Measurements from ENCODE around the gene HLTF. TPM values are rescaled to one million over a fixed set of nuclear protein-coding genes. Genes with fewer than 3 reads are reported as not detected.

Gene HLTF
- total and polyA plus RNA-seq, 3 donors from 2014 or later, result 57.3 to 200 (median 170) TPM

DNA sequence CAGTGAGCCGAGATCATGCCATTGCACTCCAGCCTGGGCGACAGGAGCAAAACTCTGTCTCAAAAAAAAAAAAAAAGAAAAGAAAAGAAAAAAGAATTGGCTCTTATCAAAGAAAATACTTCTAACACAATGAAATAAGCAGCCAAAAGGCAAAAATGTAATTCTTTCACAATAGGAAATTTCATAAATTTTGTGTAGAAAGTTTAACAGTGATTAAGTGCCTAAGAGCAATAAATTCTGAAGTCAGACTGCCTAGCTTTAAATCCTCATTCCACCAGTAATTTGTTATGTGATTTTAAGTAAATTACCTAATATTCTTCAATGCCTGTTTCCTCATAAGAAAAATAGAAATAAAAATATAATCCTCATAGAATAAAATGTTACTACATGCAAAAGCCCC lies 24.6 kb downstream of the HLTF start:
- Histone ChIP-seq H3K4me1 (no peaks in the 10 kb centered on the region), H3K27me3 (no peaks in the 10 kb centered on the region), H3K27ac (no peak overlapping the region), H3K36me3 (ENCODE audit: low read depth, missing control alignments) (no peaks in the 10 kb centered on the region), H3K4me3 (no peak overlapping the region), H3K9me3 (no peaks in the 10 kb centered on the region)
- intact Hi-C loops (cut with DNase I; ENCODE audit: low total_unique reads), result no loop called here
- whole genome bisulfite sequencing, 2 donors, result 73 to 79% methylated on average over 2 of the region's 2 CpGs
- DNase-seq, result no peak
- TF ChIP-seq, protein P1, sequence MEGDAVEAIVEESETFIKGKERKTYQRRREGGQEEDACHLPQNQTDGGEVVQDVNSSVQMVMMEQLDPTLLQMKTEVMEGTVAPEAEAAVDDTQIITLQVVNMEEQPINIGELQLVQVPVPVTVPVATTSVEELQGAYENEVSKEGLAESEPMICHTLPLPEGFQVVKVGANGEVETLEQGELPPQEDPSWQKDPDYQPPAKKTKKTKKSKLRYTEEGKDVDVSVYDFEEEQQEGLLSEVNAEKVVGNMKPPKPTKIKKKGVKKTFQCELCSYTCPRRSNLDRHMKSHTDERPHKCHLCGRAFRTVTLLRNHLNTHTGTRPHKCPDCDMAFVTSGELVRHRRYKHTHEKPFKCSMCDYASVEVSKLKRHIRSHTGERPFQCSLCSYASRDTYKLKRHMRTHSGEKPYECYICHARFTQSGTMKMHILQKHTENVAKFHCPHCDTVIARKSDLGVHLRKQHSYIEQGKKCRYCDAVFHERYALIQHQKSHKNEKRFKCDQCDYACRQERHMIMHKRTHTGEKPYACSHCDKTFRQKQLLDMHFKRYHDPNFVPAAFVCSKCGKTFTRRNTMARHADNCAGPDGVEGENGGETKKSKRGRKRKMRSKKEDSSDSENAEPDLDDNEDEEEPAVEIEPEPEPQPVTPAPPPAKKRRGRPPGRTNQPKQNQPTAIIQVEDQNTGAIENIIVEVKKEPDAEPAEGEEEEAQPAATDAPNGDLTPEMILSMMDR (IDR thresholded peaks at IDR 0.05), result no peak
- no peak for TF ChIP-seq POLR2A (IDR thresholded peaks at IDR 0.05)

DNA sequence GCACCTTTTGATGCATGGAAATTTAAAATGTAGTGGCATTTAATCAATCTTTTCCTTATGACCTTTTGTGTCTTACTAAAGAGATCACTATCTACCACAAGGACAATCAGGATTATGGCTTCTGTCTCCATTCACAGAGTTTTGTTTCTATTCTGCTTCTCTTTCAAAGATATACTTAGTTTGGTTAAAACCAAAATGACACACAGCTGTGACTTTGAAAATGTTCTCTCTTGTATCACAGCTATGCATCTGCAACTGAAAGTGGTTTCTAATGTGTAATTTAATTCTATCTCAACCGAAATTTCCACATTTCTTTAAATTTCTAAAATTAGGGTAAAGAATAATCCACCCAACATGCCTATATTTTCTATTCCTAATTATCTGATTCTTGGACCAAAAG lies 27.7 kb downstream of the HLTF start:
- 87 to 93% methylated on average over 1 of the region's 1 CpG for WGBS, 2 donors

DNA sequence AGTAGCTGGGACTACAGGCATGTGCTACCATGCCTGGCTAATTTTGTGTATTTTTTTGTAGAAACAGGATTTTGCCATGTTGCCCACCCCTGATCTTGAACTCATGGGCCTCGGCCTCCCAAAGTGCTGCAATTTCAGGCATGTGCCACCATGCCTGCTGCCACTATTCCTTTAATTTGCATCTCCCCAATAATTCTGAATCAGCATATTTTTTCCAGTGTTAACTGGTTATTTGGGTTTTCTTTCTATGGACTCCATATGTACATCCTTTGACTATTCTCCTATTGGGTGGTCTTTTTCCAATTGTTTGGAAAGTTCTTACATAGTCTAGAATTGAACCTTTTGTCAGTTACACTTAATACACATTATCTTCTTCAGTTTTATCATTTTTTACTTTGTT lies 28.1 kb downstream of the HLTF start:
- no peak overlapping the region for H3K27ac ChIP-seq
- TF ChIP-seq POLR2A (IDR thresholded peaks at IDR 0.05), result no peak
- TF ChIP-seq, protein P1 (IDR thresholded peaks at IDR 0.05), result no peak
- no peaks in the 10 kb centered on the region for H3K9me3 ChIP-seq
- H3K4me3 ChIP-seq, result no peak overlapping the region
- WGBS, 2 donors, result 100% methylated on average over 1 of the region's 1 CpG
- H3K36me3 ChIP-seq (ENCODE audit: low read depth, missing control alignments), result no peaks in the 10 kb centered on the region
- no peaks in the 10 kb centered on the region for H3K4me1 ChIP-seq
- intact Hi-C loops (cut with DNase I; ENCODE audit: low total_unique reads), result no loop called here
- no peak for DNase-seq
- no peaks in the 10 kb centered on the region for H3K27me3 ChIP-seq

More for the DNA sequence above, 27.7 kb downstream of the HLTF start:
- Histone ChIP-seq H3K9me3 (no peaks in the 10 kb centered on the region), H3K4me3 (no peak overlapping the region), H3K4me1 (no peaks in the 10 kb centered on the region), H3K27ac (no peak overlapping the region), H3K36me3 (ENCODE audit: low read depth, missing control alignments) (no peaks in the 10 kb centered on the region), H3K27me3 (no peaks in the 10 kb centered on the region)
- intact Hi-C loops (cut with DNase I; ENCODE audit: low total_unique reads), result no loop called here
- no peak for DNase-seq
- TF ChIP-seq, protein P1 (IDR thresholded peaks at IDR 0.05), result no peak
- no peak for TF ChIP-seq POLR2A (IDR thresholded peaks at IDR 0.05)

DNA sequence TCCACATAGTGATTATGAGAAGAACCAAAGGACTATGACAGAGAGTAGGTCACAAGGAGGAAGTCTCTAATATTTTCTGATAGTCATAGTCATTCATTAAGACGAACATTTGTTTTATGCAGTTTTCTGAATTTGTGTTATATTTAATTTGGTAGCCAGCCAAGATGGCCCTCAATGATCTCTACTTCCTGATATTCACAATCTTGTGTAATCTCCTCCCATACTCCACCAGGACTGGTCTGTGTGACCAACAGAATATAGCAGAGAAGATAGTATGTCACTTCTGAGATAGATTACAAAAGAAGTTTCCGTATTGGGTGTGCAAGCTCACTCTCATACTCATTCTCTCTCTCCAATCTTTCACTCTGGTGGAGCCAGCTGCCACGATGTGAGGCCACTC lies 30.8 kb downstream of the HLTF start:
- Histone ChIP-seq H3K27me3 (no peaks in the 10 kb centered on the region), H3K36me3 (ENCODE audit: low read depth, missing control alignments) (no peaks in the 10 kb centered on the region), H3K9me3 (no peaks in the 10 kb centered on the region), H3K4me3 (no peak overlapping the region), H3K27ac (no peak overlapping the region), H3K4me1 (no peaks in the 10 kb centered on the region)
- no peak for TF ChIP-seq POLR2A (IDR thresholded peaks at IDR 0.05)
- TF ChIP-seq, protein P1 (IDR thresholded peaks at IDR 0.05), result no peak
- 83 to 88% methylated on average over 3 of the region's 3 CpGs for WGBS, 2 donors
- intact Hi-C loops (cut with DNase I; ENCODE audit: low total_unique reads), result no loop called here
- DNase-seq, result no peak

DNA sequence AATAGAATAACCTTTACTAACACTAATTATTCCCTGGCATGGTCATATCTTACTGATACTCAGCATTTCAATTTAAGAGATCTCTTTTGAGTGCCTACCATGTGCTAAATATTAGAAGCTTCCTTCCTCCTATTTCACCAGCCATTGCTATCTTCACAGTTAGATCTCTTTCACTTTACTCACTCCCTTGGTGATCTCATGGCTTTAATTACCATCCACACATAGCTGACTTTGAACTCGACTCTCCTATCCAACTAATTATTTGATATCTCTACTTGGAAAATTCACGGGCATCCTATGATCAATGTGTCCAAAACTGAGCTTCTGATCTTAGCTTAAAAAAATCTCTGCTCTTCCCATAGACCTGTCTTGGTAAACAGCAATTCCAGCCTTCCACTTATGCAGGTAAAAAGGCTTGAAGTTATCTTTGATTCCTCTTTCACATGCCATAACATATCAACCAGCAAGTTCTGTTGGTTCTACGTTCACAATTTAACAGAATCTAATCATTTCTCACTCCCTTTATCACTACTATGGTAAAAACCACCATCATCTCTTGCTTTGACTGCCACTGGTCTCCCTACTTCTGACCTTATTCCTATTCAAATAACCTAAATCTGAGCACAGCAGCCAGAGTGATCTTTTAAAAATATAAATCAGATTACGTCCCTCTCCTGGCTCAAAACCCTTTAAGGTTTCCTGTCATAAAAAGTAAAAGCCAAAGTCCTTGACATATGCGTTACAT lies 41.8 kb downstream of the HLTF start:
- whole genome bisulfite sequencing, 2 donors, result 85 to 88% methylated on average over 5 of the region's 5 CpGs
- intact Hi-C loops (cut with DNase I; ENCODE audit: low total_unique reads), result no loop called here
- H3K4me3 ChIP-seq, result no peak overlapping the region
- no peaks in the 10 kb centered on the region for H3K9me3 ChIP-seq
- H3K27ac ChIP-seq, result no peak overlapping the region
- no peaks in the 10 kb centered on the region for H3K4me1 ChIP-seq
- TF ChIP-seq, protein P1 (IDR thresholded peaks at IDR 0.05), result no peak
- TF ChIP-seq POLR2A (IDR thresholded peaks at IDR 0.05), result no peak
- no peaks in the 10 kb centered on the region for H3K27me3 ChIP-seq
- DNase-seq, result no peak
- no peaks in the 10 kb centered on the region for H3K36me3 ChIP-seq (ENCODE audit: low read depth, missing control alignments)
